GM06990 (cell line): ENCODE data around the gene EIF2AK2.

Source experiments
- DNase-seq: peaks from one replicate; pipeline ENCODE4 v3.0.0-alpha.2; 2011; ENCODE audit not compliant: insufficient read length; ENCODE audit errors: extremely low read depth
- H3K27me3 ChIP-seq: replicated peaks from 2 replicates; pipeline ENCODE4 v1.6.0; 2011; ENCODE audit warnings: low read length; ENCODE audit not compliant: control insufficient read depth, insufficient read depth
- H3K36me3 ChIP-seq: 2 replicates; pipeline ENCODE4 v1.5.1; 2011; ENCODE audit warnings: low read length; ENCODE audit not compliant: control insufficient read depth, insufficient read depth
- H3K4me3 ChIP-seq: replicated peaks from 2 replicates; pipeline ENCODE4 v1.5.1; 2011; ENCODE audit warnings: low read depth, mild to moderate bottlenecking, control low read depth, low read length
- CTCF ChIP-seq: IDR thresholded peaks from 2 replicates; pipeline ENCODE4 v1.5.1; 2011; ENCODE audit warnings: low read length, control low read depth, mild to moderate bottlenecking, inconsistent platforms; ENCODE audit not compliant: insufficient read depth, poor library complexity, severe bottlenecking

The EIF2AK2 gene

GRCh38 chr2:37148325-37148724 lies 8.5 kb downstream of the EIF2AK2 start:
- no peak overlapping the region for H3K4me3 ChIP-seq
- DNase-seq = no peak
- H3K27me3 ChIP-seq = no peaks in the 10 kb centered on the region
- TF ChIP-seq CTCF = no peak
- H3K36me3 ChIP-seq = peaks cover 21% of the 10 kb centered on the region

- no peak for TF ChIP-seq CTCF
- Histone ChIP-seq H3K36me3 (peaks cover 21% of the 10 kb centered on the region), H3K27me3 (no peaks in the 10 kb centered on the region), H3K4me3 (no peak overlapping the region)
- no peak for DNase-seq
Measured at GRCh38 chr2:37146062-37146461, 10.7 kb downstream of the EIF2AK2 start.

DNA sequence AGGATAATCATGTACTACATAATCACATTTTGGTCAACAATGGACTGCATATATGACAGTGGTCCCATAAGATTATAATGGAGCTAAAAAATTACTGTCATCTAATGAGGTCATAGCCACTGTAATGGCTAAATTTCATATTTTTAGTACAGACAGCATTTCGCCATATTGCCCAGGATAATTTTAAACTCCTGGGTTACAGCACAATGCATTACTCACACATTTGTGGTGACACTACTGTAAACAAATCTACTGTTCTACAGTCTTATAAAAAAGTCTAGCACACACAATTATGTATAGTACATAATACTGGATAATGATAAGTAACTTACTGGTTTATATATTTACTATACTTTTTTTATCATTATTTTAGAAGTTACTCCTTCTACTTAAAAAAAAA lies 12.8 kb downstream of the EIF2AK2 start:
- Histone ChIP-seq H3K36me3 (peaks cover 23% of the 10 kb centered on the region), H3K4me3 (no peak overlapping the region), H3K27me3 (no peaks in the 10 kb centered on the region)
- no peak for DNase-seq
- TF ChIP-seq CTCF = no peak

- DNase-seq = no peak
- Histone ChIP-seq H3K27me3 (no peaks in the 10 kb centered on the region), H3K36me3 (peaks cover 20% of the 10 kb centered on the region), H3K4me3 (no peak overlapping the region)
- no peak for TF ChIP-seq CTCF
Measured at GRCh38 chr2:37142546-37142945, 14.2 kb downstream of the EIF2AK2 start.

- TF ChIP-seq CTCF = no peak
- Histone ChIP-seq H3K27me3 (no peaks in the 10 kb centered on the region), H3K36me3 (peaks cover 23% of the 10 kb centered on the region), H3K4me3 (no peak overlapping the region)
- no peak for DNase-seq
Measured at GRCh38 chr2:37132914-37133313, 23.9 kb downstream of the EIF2AK2 start.

DNA sequence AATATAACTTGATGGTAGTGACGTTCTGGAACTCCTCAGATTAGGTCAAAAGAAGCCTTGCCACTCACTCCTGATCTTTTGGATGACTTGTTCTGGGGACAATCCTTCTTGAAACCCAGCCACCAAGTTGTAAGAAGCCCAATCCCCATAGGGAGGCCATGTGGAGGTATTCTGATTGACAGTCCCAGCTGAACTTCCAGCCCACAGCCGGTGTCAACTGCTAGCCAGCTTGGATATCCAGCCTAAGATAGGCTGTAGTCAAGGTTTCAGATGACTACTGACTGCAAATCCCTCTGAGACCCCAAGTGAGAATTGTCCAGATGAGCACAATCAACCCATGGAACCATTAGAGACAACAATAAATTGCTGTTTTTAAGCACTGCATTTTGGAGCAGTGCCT lies 31.4 kb downstream of the EIF2AK2 start:
- TF ChIP-seq CTCF = no peak
- Histone ChIP-seq H3K4me3 (no peak overlapping the region), H3K36me3 (peaks cover 20% of the 10 kb centered on the region), H3K27me3 (no peaks in the 10 kb centered on the region)
- DNase-seq = no peak
